Aorta (tissue), 5 donors: ENCODE data around the gene FNDC3B. TPM values are rescaled to one million over a fixed set of nuclear protein-coding genes. Genes with fewer than 3 reads are reported as not detected.

Experiments used
- ATAC-seq: fragments of 200-7000 bp; cut with Tn5 transposase; one replicate; pipeline ENCODE4 v1.9.1; 2022; ENCODE audit warnings: moderate library complexity; ENCODE audit not compliant: low FRiP score
- DNase-seq, 2 donors: peaks; one replicate each; pipeline ENCODE4 v3.0.0-alpha.2; 2020
- H3K27ac ChIP-seq, 2 donors: one replicate each; pipeline ENCODE4 v1.5.1; 2013; ENCODE audit warnings: low read length in 2 of 2, mild to moderate bottlenecking in 2 of 2, moderate library complexity in 2 of 2, control low read depth in 1 of 2, inconsistent platforms in 1 of 2, low read depth in 1 of 2
- H3K27me3 ChIP-seq, 2 donors: one replicate each; pipeline ENCODE4 v1.6.1; 2013; ENCODE audit warnings: control low read depth in 1 of 2, low read length in 1 of 2, mild to moderate bottlenecking in 1 of 2, moderate library complexity in 1 of 2; ENCODE audit not compliant: insufficient read depth in 2 of 2, control insufficient read depth in 1 of 2
- H3K36me3 ChIP-seq, 2 donors: one replicate each; pipeline ENCODE4 v1.6.1; 2013; ENCODE audit warnings: control low read depth in 1 of 2, low read length in 1 of 2, mild to moderate bottlenecking in 1 of 2; ENCODE audit not compliant: insufficient read depth in 2 of 2, control insufficient read depth in 1 of 2
- H3K4me1 ChIP-seq, 2 donors: one replicate each; pipeline ENCODE4 v1.6.1; 2013; ENCODE audit warnings: low read length in 2 of 2, control low read depth in 1 of 2, mild to moderate bottlenecking in 1 of 2, moderate library complexity in 1 of 2; ENCODE audit not compliant: insufficient read depth in 2 of 2, control insufficient read depth in 1 of 2
- H3K4me3 ChIP-seq, 2 donors: one replicate each; pipeline ENCODE4 v1.5.1; 2013; ENCODE audit warnings: low read length in 2 of 2, control low read depth in 1 of 2, mild to moderate bottlenecking in 1 of 2
- H3K9me3 ChIP-seq: one replicate; pipeline ENCODE4 v1.6.1; 2013; ENCODE audit warnings: mild to moderate bottlenecking, low read length; ENCODE audit not compliant: control insufficient read depth
- WGBS, 2 donors: extraction: QIAGEN DNeasy Blood & Tissue Kit; methylation state at CpG; one replicate each; pipeline ENCODE4 v1.1.7; 2013; 5-methylcytosine and 5-hydroxymethylcytosine counted together
- intact Hi-C, 2 donors: fragments of 100-400 bp; cut with DNase I; formaldehyde crosslinking; loops; one replicate each; pipeline versions ENCODE4 v1.14.2 to v1.15.0; 2022
- polyA plus RNA-seq, 2 donors: library from polyadenylated mRNA; stranded (reverse); fragments of 200-250 nt; gene quantifications; one replicate each; pipeline ENCODE4 v1.2.3, GENCODE V29; 2013
- total RNA-seq, 2 donors: library from RNA; stranded (reverse); fragmentation: NEBNext Ultra II Directional; extraction: Animal tissue kit (Norgen Biotek cat#: 25700); gene quantifications; one replicate each; pipeline ENCODE4 v1.2.1, GENCODE V29; 2021
- donor health status: healthy with polysubstance abuse.
- donor health status: Bipolar disorder and iron deficiency.
- donor health status: DM: no; HTN: no; CAD: no.
- donor health status: DM: no; HTN: no; CAD: no.
- donor health status: DM: yes; HTN: yes; CAD: no.

FNDC3B gene
- total and polyA plus RNA-seq, 4 donors: 12.5 to 239 (median 120) TPM

DNA sequence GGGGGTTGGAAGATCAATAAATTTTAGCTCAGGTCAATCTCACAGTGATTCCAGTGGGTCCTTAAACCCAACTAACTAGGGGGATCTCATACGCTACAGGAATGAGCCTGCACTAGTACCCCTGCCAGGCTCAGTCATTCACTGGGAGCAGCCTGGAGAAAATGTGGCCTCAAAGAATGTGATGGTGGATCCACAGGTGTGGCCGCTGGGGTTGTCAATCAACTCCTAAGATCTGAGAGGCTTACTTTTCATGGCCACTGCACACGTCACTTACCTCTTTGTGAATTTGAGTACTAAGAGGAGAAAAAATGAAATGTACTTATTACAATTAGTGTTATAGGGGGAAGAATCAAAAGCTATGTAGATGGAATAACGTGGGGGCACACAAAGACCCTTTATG is 17.5 kb upstream of the FNDC3B start:
- no peak for DNase-seq
- no peaks in the 10 kb centered on the region for H3K36me3 ChIP-seq
- no peaks in the 10 kb centered on the region for H3K9me3 ChIP-seq
- H3K4me3 ChIP-seq: no peak overlapping the region
- no peaks in the 10 kb centered on the region for H3K4me1 ChIP-seq
- H3K27me3 ChIP-seq: no peaks in the 10 kb centered on the region
- intact Hi-C loops: no loop called here
- no peak for ATAC-seq
- H3K27ac ChIP-seq: no peak overlapping the region
- 93 to 94% methylated on average over 4 of the region's 4 CpGs for WGBS, 2 donors

DNA sequence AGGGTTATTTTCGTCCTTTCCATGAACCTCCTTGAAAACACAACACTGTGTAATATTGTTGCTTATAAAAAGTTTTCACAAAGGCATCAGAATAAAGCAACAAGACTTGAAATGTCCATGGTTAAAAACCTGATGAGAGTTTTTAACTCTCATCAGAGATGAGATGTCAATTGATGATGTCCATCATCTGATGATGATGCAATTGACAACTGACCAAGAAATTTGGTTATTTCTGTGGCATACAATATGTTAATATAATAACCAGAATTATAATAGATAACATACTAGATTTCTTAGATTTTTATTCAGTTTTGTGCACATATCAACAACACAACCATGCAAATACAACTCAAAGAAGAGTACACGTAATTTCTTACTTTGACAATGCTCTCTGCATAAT is 15.5 kb upstream of the FNDC3B start:
- Histone ChIP-seq H3K4me3 (no peak overlapping the region), H3K36me3 (no peaks in the 10 kb centered on the region), H3K27ac (no peak overlapping the region), H3K4me1 (no peaks in the 10 kb centered on the region), H3K27me3 (no peaks in the 10 kb centered on the region), H3K9me3 (no peaks in the 10 kb centered on the region)
- WGBS, 2 donors: 89 to 90% methylated on average over 2 of the region's 2 CpGs
- intact Hi-C loops: no loop called here
- DNase-seq: no peak
- no peak for ATAC-seq

DNA sequence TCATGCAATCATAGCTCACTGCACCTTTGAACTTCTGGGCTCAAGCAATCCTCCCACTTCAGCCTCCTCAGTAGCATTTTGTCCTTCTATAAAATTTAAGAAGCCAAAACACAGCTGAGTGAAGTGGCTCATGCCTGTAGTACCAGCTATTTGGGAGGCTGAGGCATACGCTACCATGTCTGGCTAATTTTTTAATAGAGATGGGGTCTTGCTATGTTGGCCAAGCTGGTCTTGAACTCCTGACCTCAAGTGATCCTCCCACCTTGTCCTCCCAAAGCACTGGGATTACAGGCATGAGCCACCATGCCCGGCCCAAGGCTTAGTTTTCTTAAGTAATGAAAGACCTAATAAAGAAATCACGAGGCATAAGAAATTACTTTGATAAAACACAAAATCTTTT is 14.7 kb upstream of the FNDC3B start:
- H3K4me3 ChIP-seq: no peak overlapping the region
- no peaks in the 10 kb centered on the region for H3K27me3 ChIP-seq
- H3K27ac ChIP-seq: no peak overlapping the region
- no peaks in the 10 kb centered on the region for H3K36me3 ChIP-seq
- intact Hi-C loops: no loop called here
- no peaks in the 10 kb centered on the region for H3K4me1 ChIP-seq
- ATAC-seq: no peak
- H3K9me3 ChIP-seq: no peaks in the 10 kb centered on the region
- 96 to 98% methylated on average over 3 of the region's 3 CpGs for WGBS, 2 donors
- no peak for DNase-seq

DNA sequence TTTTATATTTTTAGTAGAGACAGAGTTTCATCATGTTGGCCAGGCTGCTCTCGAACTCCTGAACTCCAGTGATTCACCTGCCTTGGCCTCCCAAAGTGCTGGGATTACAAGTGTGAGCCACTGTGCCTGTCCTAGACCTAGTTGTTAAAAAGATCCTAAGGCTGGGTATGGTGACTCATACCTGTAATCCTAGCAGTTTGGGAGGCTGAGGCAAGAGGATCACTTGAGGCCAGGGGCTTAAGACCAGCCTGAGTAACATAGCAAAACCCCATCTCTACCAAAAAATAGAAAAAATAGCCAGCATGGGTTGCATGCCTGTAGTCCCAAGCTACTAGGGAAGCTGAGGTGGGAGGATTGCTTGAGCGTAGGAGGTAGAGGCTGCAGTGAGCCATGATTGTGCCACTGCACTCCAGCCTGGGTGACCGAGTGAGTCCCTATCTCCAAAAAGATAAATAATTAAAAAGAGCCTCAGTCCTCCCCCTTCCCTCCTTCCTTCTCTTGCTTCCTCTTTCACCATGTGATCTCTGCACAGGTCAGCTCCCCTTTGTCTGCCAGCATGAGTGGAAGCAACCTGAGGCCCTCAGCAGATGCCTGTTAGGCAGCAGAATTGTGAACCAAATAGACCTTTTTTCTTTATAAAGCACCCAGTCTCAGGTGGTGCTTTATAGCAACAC is 9.8 kb upstream of the FNDC3B start:
- ATAC-seq (no peak), DNase-seq (no peak)
- Histone ChIP-seq H3K27me3 (no peaks in the 10 kb centered on the region), H3K27ac (no peak overlapping the region), H3K36me3 (no peaks in the 10 kb centered on the region), H3K4me3 (no peak overlapping the region), H3K4me1 (no peaks in the 10 kb centered on the region), H3K9me3 (no peaks in the 10 kb centered on the region)
- 91 to 97% methylated on average over 3 of the region's 3 CpGs for WGBS, 2 donors
- intact Hi-C loops: loop anchor here in 1 of 2 donors (10.0 kb wide), 1 partner anchor 195 kb away; no protein-coding TSS in a partner anchor

DNA sequence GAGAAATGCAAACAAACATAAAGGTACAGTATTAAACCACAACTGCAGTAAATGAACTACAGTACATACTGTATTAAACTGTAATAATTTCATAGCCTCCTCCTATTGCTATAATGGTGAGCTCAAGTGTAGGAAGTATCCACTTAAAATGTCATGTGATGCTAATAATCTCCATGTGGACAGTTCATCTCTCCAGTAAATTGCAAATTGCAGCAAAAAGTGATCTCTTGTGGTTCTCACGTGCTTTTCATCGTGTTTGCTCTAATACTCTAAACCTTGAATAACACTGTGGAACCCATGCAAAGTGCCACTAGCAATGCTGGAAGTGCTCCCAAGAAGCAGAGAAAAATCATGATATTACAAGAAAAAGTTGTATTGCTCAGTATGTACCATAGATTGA is 9.2 kb upstream of the FNDC3B start:
- H3K27me3 ChIP-seq: no peaks in the 10 kb centered on the region
- intact Hi-C loops: loop anchor here in 1 of 2 donors (10.0 kb wide), 1 partner anchor 195 kb away; no protein-coding TSS in a partner anchor
- no peaks in the 10 kb centered on the region for H3K9me3 ChIP-seq
- no peak overlapping the region for H3K4me3 ChIP-seq
- DNase-seq (no peak), ATAC-seq (no peak)
- no peak overlapping the region for H3K27ac ChIP-seq
- no peaks in the 10 kb centered on the region for H3K36me3 ChIP-seq
- no peaks in the 10 kb centered on the region for H3K4me1 ChIP-seq
- WGBS, 2 donors: 93 to 96% methylated on average over 2 of the region's 2 CpGs

DNA sequence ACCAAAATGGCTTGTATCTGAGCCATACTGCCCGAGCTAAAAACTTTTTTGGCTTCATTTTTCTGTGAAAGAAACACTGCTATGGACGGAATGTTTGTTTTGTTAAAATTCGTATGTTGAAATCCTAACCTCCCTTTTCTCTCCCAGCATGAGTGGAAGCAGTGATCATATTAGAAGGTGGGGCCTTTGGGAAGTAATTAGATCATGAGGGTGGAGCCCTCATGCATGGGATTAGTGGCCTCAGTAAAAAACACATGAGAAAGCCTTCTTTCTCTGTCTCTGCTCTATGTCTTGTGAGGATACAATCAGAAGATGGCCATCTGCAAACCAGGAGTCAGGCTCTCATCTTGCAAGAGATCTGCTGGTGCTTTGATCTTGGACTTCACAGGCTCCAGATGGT is 7.4 kb upstream of the FNDC3B start:
- ATAC-seq (no peak), DNase-seq (no peak)
- no peak overlapping the region for H3K27ac ChIP-seq
- no peaks in the 10 kb centered on the region for H3K9me3 ChIP-seq
- H3K27me3 ChIP-seq: no peaks in the 10 kb centered on the region
- intact Hi-C loops: loop anchor here in 1 of 2 donors (10.0 kb wide), 1 partner anchor 197 kb away; no protein-coding TSS in a partner anchor
- H3K4me3 ChIP-seq: no peak overlapping the region
- H3K4me1 ChIP-seq: no peaks in the 10 kb centered on the region
- no peaks in the 10 kb centered on the region for H3K36me3 ChIP-seq
- 31 to 41% methylated on average over 3 of the region's 3 CpGs for WGBS, 2 donors

DNA sequence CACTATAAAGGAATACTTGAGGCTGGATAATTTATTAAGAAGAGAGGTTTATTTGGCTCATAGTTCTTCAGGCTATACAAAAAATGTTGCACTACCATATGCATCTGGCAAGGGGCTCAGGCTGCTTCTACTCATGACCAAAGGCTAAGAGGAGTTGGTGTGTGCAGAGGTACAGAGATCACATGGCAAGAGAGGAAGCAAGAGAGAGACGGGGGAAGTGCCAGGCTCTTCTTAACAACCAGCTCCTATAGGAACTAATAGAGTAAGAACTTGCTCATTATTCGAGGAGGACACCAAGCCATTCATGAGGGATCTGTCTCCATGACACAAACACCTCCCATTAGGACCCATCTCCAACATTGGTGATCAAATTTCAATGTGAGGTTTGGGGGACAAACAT is 6.0 kb upstream of the FNDC3B start:
- Histone ChIP-seq H3K36me3 (no peaks in the 10 kb centered on the region), H3K9me3 (no peaks in the 10 kb centered on the region), H3K27me3 (no peaks in the 10 kb centered on the region), H3K4me3 (no peak overlapping the region), H3K27ac (no peak overlapping the region), H3K4me1 (no peaks in the 10 kb centered on the region)
- ATAC-seq (no peak), DNase-seq (no peak)
- 91 to 97% methylated on average over 2 of the region's 2 CpGs for WGBS, 2 donors
- intact Hi-C loops: loop anchor here in 1 of 2 donors (10.0 kb wide), 1 partner anchor 199 kb away; no protein-coding TSS in a partner anchor

DNA sequence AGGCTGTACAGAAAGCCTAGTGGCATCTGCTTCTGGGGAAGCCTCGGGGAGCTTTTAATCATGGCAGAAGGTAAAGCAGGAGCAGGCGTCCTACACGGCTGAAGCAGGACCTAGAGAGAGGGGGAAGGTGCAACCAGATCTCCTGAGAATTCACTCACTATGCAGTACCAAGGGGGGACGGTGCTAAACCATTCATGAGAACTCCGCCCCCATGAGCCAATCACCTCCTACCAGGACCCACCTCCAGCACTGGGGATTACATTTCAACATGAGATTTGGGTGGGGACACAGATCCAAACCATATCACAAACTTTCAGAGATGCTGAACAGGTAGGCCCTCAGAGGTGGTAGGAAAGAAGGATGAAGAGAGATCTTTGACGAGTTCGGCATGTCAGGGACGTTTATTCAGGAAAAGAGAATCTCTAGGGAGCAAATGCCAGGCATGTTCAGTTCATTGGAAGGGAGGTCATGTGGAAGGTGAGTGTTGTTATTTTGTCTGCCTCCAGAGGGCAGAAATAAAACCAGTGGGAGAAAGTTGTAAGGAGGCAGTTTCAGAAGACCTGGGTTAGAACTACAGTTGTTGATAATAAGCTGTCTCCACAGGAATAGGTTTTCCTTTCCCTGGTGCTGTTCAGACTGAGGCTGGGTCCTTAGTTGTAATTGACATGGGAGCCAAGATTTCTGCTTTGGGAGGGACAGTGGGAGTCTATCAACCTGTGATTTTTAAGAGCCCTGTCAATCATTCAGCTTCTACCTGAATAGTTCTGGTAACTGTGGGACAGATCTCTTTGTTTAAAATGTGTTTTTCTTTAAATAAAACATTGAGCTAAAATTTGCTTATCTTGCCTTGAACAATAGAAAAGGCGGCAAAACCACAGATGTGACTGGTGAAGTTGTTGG is 4.3 kb upstream of the FNDC3B start:
- no peaks in the 10 kb centered on the region for H3K27me3 ChIP-seq
- no peak overlapping the region for H3K27ac ChIP-seq
- intact Hi-C loops: loop anchor here (5.0 to 10.0 kb wide), 2 partner anchors 200 to 307 kb away; no protein-coding TSS in a partner anchor
- no peaks in the 10 kb centered on the region for H3K36me3 ChIP-seq
- no peak for ATAC-seq
- 82 to 83% methylated on average over 9 of the region's 9 CpGs for WGBS, 2 donors
- no peak overlapping the region for H3K4me3 ChIP-seq
- no peaks in the 10 kb centered on the region for H3K4me1 ChIP-seq
- DNase-seq: no peak
- no peaks in the 10 kb centered on the region for H3K9me3 ChIP-seq
